NCI-H146 (cell line): ENCODE data around the gene CELA1.

Experiments used
- DNase-seq: peaks from one replicate; lab custom pipeline; 2025; lab: John Stamatoyannopoulos, UW

The CELA1 gene

DNA sequence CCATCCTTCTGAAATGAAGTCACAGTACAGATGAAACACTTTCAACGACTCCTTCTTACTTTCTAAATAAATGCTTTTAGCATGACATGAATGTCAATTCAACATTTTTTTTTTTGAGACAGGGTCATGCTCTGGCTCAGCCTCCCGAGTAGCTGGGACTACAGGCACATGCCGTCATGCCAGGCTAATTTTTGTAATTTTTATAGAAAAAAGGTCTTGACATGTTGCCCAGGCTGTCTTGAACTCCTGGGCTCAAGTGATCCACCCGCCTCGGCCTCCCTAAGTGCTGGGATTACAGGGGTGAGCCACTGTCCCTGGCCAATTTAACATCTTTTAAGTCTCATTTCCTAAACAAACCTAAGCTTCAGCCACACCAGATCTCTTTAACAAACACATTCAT is 28.4 kb upstream of the CELA1 start:
- DNase-seq: no peak

DNA sequence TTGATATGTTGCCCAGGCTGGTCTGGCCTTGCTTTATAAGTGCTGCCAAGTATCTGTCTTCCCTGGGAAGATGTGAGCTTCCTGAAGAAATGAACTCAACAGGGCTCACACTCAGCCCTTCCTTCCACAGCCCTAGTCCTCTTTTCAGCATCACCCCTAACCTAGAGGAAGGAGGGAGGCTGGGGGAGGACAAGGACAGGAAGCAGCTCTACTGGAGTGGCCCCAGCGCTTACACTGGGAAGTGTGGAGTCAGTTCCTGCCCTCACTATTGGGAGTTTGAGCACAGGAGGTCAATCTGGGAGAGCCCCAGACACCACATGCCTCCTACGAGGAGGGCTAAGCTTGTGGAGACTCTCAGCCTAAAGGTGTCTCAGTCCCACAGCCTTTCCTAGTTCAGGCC is 27.9 kb upstream of the CELA1 start:
- no peak for DNase-seq

DNA sequence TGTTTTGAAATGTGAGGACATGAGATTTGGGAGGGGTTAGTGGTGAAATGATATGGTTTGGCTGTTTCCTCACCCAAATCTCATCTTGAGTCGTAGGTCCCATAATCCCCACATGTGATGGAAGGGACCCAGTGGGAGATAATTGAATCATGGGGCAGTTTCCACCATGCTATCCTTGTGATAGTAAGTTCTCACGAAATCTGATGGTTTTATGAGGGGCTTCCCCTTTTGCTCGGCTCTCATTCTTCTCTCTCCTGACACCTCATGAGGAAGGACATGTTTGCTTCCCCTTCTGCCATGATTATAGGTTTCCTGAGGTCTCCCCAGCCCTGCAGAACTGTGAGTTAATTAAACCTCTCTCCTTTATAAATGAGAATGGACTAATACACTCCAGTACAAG is 26.7 kb upstream of the CELA1 start:
- no peak for DNase-seq

DNA sequence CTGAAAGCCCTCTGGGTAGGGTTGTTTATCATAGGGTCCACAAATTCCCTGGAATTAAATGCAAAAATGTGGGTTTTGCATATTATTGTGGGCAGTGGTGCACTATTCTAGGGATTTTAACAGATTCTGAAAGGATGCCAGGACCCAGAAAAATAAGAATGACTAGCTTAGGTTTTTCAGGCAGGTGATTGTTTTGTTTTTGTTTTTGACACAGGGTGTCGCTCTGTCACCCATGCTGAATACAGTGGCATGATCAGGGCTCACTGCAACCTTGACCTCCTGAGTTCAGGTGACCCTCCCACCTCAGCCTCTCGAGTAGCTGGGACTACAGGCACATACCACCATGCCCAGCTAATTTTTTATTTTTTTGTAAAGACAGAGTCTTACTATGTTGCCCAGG is 25.5 kb upstream of the CELA1 start:
- no peak for DNase-seq

DNA sequence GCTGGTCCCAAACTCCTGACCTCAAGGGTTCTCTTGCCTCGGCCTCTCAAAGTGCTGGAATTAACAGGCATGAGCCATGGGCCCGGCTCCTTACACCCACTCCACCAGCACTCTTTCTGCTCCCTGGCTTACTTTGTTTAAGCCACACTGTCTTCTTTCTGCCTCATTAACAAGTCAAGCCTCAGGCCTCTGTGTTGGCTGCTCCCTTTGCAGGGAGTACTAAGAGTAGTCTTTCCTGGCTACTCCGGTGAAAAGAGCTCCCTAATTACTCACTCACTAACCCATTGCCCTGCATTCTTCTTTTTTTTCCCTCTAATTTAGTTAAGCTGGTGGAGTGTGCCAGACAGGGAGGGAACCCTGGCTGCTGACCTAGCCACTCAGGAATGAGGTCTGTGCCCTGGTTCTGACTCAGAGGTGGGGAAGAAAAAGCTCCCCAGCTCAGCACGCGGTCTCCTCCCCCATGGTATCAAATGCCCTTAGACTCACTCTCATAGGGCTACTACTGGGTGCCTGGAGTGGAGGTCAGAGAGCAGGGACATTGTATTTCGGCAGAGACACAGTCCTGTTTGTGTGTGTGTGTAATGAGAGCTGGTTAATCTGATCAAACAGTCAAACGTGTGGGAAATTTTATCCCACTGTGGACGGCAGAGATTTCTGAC is 24.9 kb upstream of the CELA1 start:
- DNase-seq: no peak

DNA sequence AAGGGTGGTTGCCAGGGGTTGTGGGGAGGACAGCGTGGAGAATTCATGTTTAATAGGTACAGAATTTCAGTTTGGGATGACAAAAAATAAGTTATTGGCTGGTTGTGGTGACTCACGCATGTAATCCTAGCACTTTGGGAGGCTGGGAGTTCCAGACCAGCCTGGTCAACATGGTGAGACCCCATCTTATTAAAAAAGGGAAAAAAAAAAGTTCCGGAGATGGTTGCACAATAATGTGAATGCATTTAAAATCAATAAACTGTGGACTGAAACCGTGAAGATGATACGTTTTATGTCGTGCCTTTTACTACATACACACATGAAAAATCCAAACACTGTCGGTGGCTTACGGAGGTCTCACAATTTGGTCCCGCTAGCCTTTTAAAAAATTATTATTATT is 24.2 kb upstream of the CELA1 start:
- DNase-seq: no peak

DNA sequence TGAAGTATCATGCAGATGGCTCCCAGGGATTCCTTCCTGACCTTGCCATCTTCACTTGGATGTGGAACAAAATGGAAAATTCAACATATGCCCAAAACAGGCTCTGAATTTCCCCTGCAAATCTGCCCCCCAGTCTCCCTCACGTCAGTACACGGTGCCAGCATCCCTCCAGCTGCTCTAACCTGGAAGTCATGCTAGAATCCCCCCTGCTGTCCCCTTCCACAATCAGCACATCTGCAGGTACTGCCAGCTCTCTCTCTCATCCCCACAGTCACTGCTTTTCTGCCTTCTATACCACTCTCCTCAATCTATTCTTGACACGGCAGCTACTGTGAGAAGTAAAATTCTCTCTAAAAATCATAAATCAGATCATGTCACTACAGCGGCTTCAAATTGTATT is 23.1 kb upstream of the CELA1 start:
- DNase-seq: no peak

DNA sequence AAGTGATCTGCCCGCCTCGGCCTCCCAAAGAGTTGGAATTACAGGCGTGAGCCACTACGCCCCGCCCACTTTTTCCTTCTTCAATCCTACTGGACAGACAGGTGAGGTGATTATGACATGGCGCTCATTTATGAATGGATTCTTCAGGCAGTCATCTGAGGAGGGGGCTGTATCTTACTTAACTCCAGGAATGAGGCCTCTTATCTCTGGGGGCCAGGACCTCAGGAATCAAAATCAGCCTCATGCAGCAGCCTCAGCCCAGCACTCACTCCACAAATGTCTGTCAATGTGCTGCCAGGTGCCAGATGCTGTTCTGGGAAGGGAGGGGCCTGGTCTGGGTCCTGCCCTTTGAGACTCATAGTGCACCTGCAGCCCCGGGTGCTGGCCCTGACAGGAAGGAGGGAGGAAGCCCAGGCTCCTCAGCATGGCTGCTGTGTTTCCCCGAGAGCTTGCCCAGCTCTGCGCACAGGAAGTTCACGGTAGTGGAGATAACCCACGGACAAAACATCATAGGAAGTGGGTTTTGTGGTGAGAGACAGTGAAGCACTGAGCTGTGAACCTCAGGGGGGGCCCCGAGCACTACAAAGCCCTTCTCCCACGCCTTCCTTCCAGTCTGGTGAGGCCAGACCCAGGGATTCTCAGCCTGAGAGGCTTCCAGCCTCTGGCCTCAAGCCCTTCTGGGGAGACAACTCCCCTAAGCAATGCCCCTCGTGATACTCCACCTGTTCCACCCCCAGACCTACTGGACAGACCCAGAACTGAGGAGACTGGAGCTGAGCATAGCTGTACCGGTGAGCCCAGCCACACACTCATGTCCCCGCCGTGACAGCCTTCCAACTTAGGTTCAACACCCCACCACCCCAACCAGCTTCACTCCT is 22.4 kb upstream of the CELA1 start:
- DNase-seq: peak; percentile 87

DNA sequence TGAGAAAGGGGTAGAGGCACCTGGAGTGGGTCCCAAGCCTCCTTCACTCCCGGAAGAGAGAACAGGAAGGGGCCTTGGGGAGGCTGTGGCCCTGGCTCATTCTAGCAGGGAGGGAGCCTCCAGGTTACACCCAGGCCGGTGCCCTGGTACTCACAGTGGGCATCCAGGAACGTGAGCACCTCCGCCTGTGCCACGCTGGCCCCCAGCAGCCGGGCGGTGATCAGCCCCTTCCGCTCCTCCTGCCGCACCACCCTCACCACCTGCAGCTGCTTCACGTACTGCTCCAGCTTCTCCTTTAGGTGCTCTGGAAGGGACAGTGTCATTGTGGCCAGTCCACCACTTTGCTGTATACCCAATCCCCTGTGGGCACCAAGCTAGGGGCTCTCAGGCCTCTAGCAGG is 18.8 kb upstream of the CELA1 start:
- no peak for DNase-seq

DNA sequence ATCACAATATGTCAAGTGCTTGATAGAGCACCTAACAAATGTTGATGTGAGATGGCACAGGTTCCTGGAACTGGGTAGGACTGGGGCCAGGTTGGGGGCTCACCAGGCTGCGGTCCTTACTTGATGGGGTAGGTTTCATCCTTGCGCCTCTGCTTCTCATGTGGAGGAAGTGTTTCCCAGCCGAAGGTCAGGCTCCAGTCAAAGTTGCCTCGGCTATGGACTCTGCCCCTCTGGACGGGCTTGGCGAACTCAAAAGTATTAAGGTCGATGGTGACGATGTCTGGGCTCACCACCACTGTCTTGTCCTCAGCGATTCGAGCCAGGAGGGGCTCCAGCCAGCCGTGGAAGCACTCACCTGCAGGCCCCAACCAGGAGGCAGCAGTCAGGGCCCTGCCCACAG is 17.5 kb upstream of the CELA1 start:
- no peak for DNase-seq

DNA sequence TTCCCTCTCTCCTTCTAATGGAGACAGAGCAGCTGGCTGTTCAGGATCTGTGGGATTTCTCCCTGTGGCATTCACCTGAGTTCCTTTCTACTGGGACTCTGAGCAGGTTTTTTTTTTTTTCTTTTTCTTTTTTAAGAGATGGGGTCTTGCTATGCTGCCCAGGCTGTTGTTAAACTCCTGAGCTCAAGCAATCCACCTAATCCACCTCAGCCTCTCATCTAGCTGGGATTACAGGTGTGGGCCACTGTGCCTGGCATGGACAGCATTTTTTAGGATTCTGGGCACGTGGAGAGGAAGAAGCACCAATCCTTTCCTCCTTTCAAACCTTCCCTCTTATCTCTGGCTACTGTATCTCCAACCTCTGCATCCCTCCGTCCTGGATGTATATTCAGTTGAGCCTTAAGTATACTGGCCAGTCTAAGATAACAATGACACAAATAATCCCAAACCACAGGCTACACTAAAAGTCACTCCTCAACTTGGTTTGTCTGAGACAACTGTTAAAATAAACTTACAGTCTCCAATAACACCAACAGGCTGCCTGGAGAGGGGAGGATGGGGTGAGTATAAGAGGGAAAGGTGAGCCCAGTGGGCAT is 16.4 kb upstream of the CELA1 start:
- DNase-seq: no peak

DNA sequence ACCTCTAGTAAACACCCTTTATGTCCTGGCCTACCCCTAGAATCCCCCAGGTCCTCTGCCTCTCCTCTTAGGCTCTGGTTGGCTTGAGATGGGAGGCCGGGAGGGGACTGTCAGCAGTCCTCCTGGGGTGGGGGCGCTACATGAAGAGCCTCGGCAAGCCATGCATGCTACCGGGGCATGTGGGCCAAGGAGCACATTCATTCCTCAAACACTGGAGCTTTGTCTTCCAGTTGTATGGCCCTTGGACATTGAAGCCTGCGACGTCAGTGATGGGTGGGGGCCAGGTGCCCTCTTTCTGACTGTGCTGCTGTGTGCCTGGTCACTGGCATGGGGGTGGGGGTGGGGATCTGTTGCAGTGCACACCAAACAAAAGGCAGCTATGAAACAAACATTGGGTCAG is 15.8 kb upstream of the CELA1 start:
- DNase-seq: no peak

DNA sequence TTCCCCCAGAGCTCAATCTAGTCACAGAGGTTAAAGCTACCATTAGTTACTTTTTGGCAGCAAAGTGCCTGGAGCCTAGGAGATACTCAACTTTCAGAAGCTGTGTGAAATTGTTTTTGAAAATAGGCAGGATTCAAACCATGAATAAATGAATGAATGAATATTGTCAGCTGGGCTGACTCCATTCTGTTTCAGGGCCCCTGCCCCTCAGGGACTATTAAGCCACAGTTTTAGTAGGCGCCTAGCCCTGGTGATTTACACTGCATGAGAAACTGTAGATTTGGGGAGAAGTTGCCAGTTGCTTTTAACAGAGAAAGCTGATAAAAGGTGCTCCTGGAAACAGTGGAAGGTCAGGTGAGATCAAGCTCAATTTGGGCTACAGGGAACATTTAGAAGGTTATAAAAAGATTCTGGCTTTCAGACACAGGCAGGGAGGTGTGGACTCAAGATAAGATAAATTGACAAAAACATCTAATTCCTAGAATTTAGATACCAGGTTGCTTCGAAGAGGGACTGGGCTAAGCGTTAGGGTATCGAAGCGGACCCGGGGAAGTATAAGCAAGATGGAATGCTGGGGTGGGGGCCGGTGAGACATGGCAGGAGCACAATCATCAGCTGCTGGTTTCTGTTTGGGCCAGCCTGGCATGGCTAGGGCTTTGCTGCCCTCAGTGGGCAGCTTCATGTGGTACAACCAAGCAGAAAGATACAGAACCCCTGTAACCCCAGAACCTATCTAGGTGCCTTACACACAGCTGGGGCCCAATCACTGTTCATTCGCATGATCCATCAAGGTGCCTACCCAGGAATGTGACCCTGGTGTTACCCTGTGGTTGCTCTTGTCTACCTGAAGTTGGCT is 14.9 kb upstream of the CELA1 start:
- DNase-seq: no peak

DNA sequence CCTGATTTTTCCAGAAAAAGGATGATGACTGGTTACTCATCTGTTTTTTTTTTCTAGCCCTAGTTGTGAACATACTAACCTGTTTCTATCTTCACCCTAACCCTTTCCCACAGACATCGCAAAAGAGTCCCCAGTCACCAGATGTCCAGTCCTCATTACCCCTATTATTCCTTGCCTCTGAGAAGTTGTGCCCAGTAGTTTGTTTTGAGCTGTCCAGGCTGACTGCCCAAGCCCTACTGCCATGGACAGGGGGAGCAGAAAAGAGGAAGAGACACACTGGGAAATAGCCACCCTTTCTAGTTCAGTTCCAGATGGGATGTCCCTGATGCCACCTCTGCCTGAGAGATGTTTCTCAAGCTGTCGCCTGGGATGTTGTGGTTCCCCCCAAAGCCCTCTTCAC is 13.8 kb upstream of the CELA1 start:
- DNase-seq: no peak

DNA sequence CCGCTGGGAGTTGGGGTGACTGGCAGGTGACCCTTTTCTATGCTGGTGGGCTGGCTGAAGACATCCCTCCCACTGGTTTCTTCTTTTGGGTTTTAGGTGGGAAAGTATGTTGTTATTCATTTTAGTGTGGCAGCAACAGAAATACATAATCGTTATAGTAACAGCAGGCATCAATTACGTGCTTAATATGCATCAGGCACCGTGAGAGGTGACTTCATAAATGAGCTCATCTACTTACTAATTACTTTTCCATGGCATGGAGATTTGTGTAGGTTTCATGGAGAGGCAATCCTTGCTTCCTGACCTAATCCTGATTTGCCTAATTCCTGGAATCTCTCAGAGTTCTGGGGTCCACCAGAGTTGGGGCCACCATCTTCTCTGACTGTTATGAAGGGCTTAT is 13.4 kb upstream of the CELA1 start:
- DNase-seq: no peak

DNA sequence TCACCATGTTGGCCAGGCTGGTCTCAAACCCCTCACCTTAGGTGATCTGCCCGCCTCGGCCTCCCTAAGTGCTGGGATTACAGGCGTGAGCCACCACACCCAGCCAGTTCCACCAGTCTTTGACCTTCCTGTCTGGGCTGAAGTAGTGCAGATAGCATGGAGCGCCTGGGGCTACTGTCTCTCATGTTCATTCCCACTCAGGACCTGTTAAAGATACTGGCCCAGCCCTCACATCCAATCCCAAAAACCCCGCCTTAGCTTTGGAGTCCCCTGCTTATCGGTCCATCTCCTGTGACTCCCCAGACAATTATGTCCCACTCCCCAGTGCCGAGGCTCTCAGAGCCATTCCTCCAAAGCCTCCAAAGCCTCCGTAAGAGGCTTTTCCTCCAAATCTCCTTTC is 12.0 kb upstream of the CELA1 start:
- no peak for DNase-seq

DNA sequence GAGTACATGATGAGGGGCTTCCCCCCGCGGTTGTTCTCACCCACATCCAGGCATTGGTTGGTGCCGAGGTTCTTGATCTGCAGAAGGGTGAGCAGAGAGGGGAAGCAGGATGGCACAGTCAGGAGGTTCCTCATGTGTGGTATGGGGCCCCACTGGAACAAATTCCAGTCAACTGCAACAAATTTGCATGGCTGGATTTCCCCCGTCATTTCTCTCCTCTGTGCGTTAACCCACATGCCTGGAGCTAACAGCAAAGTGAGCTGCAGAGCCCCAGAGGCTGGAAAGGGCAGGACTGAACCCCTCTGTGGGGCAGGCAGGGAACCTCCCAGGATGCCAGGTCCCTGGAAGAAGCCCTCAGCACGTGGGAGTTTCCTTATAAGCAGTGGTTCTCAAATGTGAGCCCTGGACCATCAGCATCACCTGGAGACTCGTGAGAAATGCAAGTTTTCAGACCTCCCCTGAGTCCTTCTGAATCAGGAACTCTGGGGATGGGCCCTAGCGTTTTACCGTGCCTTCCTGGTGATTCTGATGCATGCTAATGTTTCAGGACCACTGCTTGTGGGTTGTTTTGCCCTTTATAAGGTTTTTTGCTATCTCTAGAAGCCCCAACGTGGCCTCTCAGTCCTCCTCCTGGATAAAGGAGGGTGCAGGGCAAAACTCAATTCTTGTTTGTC is 11.0 kb upstream of the CELA1 start:
- no peak for DNase-seq

DNA sequence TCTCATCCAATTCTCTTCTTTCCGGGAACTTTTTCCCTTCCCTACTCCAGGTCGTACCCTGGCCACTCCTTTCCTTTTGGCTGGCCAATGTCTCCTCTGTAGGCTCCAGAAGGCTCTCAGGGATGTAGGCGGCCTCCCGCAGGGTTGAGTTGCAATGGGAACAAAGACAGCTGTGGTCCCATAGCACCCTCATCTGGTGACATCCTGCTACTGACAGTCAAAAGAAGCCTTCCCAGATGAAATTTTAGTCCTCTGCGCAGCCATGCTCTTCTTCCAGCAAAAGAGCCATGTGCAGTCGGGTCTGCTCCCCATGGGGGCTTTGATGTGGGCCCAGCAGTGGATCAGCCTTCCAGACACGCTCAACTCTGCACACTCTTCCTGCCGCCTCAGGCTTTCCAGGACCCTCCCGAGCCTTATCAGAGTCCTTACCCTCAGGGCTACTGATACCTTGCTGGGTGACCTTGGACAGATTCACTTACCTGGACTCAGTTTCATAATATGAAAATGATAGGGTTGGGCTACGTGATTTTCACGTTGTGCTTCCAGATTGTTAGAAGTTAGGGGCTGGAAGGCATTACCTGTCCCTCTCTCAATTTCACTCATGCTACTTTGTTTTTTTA is 5.5 kb upstream of the CELA1 start:
- peak; percentile 77 for DNase-seq

DNA sequence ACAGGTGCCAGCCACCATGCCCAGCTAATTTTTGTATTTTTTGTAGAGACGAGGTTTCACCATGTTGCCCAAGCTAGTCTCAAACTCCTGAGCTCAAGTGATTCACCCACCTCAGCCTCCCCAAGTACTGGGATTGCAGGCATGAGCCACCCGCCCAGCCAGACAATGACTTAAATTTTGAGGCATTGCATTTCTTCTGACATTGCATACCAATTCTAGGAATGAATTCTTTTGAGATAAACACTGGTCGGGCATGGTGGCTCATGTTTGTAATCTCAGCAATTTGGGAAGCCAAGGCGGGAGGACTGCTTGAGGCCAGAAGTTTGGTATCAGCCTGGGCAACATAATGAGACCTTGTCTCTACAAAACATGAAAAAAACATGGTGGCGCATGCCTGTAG is 2.5 kb upstream of the CELA1 start:
- DNase-seq: no peak

DNA sequence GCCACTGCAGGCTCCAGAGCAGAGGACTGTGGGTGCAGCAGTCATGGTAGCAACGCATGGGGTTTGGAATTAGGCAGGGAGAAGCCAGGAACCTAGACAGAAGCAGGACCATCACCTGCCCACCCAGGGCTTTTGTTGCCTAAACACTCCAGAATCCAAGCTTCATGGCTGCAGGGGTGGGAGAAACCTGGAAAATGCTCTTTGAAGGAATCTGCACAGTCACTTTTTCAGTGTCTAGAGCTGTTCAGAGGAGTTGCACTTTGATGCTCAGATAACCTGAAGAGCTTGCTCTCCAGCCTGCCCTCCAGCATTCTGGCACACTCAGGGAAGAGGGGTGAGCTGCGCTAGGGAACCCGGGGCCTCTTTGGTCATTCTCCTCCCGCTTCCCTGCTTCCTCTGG is 1.6 kb upstream of the CELA1 start:
- DNase-seq: no peak

DNA sequence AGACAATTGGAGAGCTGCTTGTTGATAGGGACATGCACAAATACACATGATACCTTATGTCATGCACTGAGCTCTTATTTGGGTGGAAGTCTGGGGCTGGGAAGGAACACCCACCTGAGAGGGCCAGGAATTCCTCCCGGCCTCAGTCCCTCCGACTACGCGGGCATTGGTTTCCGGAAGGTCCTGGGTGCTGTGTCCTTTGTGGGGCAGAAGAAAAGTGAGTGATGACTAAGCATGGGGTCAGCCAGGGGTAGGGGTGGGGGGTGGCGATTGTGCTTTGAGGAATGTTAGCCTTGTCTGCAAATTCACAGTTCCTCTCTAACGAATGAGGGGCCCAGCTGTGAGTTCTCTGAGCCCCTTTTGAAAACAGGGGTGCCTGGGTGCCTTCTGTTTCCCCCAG is 798 bp downstream of the CELA1 start:
- no peak for DNase-seq
